CD4-positive, CD25-positive, alpha-beta regulatory T cell (primary cell): ENCODE data around the gene PRDM16. TPM values are rescaled to one million over a fixed set of nuclear protein-coding genes. Genes with fewer than 3 reads are reported as not detected.

Source experiments
- ATAC-seq, 2 donors: fragments of 150-1000 bp; cut with Tn5 transposase; one replicate each; pipeline ENCODE4 v1.10.0; 2021; ENCODE audit warnings: low read depth in 2 of 2, moderate number of reproducible peaks in 2 of 2, moderate library complexity in 1 of 2
- DNase-seq, 3 donors: peaks; one replicate each; pipeline versions ENCODE4 v3.0.0 to v3.0.0-alpha.2; 2012 to 2022; ENCODE audit warnings: mixed read lengths in 1 of 3
- H3K27ac ChIP-seq: one replicate; pipeline ENCODE4 v1.7.0; 2013; ENCODE audit warnings: mild to moderate bottlenecking, low read length; ENCODE audit not compliant: insufficient read depth, poor library complexity, severe bottlenecking
- H3K27me3 ChIP-seq: one replicate; pipeline ENCODE4 v1.7.0; 2013; ENCODE audit warnings: low read length; ENCODE audit not compliant: control insufficient read depth, insufficient read depth
- H3K36me3 ChIP-seq: one replicate; pipeline ENCODE4 v1.7.0; 2013; ENCODE audit warnings: mild to moderate bottlenecking, low read length, moderate library complexity; ENCODE audit not compliant: control insufficient read depth, insufficient read depth
- H3K4me1 ChIP-seq: 2 replicates; pipeline ENCODE4 v1.7.0; 2013; ENCODE audit warnings: mild to moderate bottlenecking, low read length; ENCODE audit not compliant: insufficient read depth, control insufficient read depth, poor library complexity, severe bottlenecking
- H3K4me3 ChIP-seq: one replicate; pipeline ENCODE4 v1.7.0; 2013; ENCODE audit warnings: low read depth, mild to moderate bottlenecking, low read length, moderate library complexity
- H3K9me3 ChIP-seq, 2 experiments: 1 replicate in 1 of 2; 2 replicates in 1 of 2; pipeline ENCODE4 v1.7.0; 2013; ENCODE audit warnings: low read length in 2 of 2, mild to moderate bottlenecking in 1 of 2, moderate library complexity in 1 of 2; ENCODE audit not compliant: control insufficient read depth in 2 of 2
- H3K27ac Mint-ChIP-seq, 3 donors: one replicate each; pipeline ENCODE4 v1.8.0; 2020 to 2022; ENCODE audit warnings: mild to moderate bottlenecking in 3 of 3, mixed read lengths in 3 of 3, moderate library complexity in 2 of 3
- H3K27me3 Mint-ChIP-seq: one replicate; pipeline ENCODE4 v1.8.0; 2022; ENCODE audit warnings: mild to moderate bottlenecking, mixed read lengths
- H3K36me3 Mint-ChIP-seq: one replicate; pipeline ENCODE4 v1.8.0; 2020; ENCODE audit warnings: mixed read lengths
- H3K4me1 Mint-ChIP-seq, 4 donors: one replicate each; pipeline ENCODE4 v1.8.0; 2020 to 2022; ENCODE audit warnings: mixed read lengths in 4 of 4, mild to moderate bottlenecking in 1 of 4
- H3K4me3 Mint-ChIP-seq, 4 donors: one replicate each; pipeline ENCODE4 v1.8.0; 2020 to 2022; ENCODE audit warnings: mild to moderate bottlenecking in 4 of 4, mixed read lengths in 4 of 4, moderate library complexity in 3 of 4
- H3K9me3 Mint-ChIP-seq, 7 donors: one replicate each; pipeline ENCODE4 v1.8.0; 2020 to 2022; ENCODE audit warnings: mixed read lengths in 7 of 7, mild to moderate bottlenecking in 3 of 7, moderate library complexity in 2 of 7
- polyA plus RNA-seq, 4 donors: library from polyadenylated mRNA; unstranded; fragments of 300-500 nt; fragmentation: Illumina TruSeq; gene quantifications; one replicate each; pipeline ENCODE4 v1.2.3, GENCODE V29; 2021
- total RNA-seq: library from RNA; stranded (reverse); gene quantifications from one replicate; pipeline ENCODE4 v1.2.3, GENCODE V29; 2022

Gene PRDM16
- total and polyA plus RNA-seq, 5 donors from 2014 or later, result 0.27 TPM; not detected in 4

- Histone ChIP-seq H3K27me3 (no peaks in the 10 kb centered on the region), H3K4me1 (no peaks in the 10 kb centered on the region), H3K36me3 (no peaks in the 10 kb centered on the region), H3K4me3 (no peak overlapping the region), H3K9me3 (peaks cover 0 to 11% of the 10 kb centered on the region in 2 experiments), H3K27ac (no peak overlapping the region)
- Mint-ChIP-seq H3K36me3 (no peaks in the 10 kb centered on the region), H3K27ac (no peak overlapping the region), H3K4me1 (peaks cover 0 to 2% (median 0%) of the 10 kb centered on the region in 4 donors), H3K9me3 (peaks cover 0 to 1% (median 0%) of the 10 kb centered on the region in 7 donors), H3K27me3 (no peaks in the 10 kb centered on the region), H3K4me3 (no peak overlapping the region)
- ATAC-seq, result no peak
- no peak for DNase-seq
Observed at GRCh38 chr1:3412376-3412775, 343.4 kb downstream of the PRDM16 start.

GRCh38 chr1:3413975-3414710, 345.1 kb downstream of the PRDM16 start:
- H3K9me3 Mint-ChIP-seq, result peaks cover 0 to 1% (median 0%) of the 10 kb centered on the region in 7 donors
- peaks cover 0 to 2% (median 0%) of the 10 kb centered on the region in 4 donors for H3K4me1 Mint-ChIP-seq
- H3K27me3 Mint-ChIP-seq, result no peaks in the 10 kb centered on the region
- Histone ChIP-seq H3K9me3 (peaks cover 0 to 13% of the 10 kb centered on the region in 2 experiments), H3K36me3 (no peaks in the 10 kb centered on the region), H3K4me3 (no peak overlapping the region), H3K27ac (no peak overlapping the region), H3K27me3 (no peaks in the 10 kb centered on the region), H3K4me1 (no peaks in the 10 kb centered on the region)
- H3K36me3 Mint-ChIP-seq, result no peaks in the 10 kb centered on the region
- no peak overlapping the region for H3K4me3 Mint-ChIP-seq
- H3K27ac Mint-ChIP-seq, result no peak overlapping the region
- no peak for DNase-seq
- ATAC-seq, result no peak

- DNase-seq, result no peak
- Histone ChIP-seq H3K9me3 (peaks cover 0 to 13% of the 10 kb centered on the region in 2 experiments), H3K27me3 (no peaks in the 10 kb centered on the region), H3K36me3 (no peaks in the 10 kb centered on the region), H3K4me1 (no peaks in the 10 kb centered on the region), H3K27ac (no peak overlapping the region), H3K4me3 (no peak overlapping the region)
- ATAC-seq, result no peak
- H3K27me3 Mint-ChIP-seq, result peaks cover 5% of the 10 kb centered on the region
- H3K36me3 Mint-ChIP-seq, result no peaks in the 10 kb centered on the region
- peaks cover 0 to 1% (median 0%) of the 10 kb centered on the region in 7 donors for H3K9me3 Mint-ChIP-seq
- peaks cover 0 to 2% (median 0%) of the 10 kb centered on the region in 4 donors for H3K4me1 Mint-ChIP-seq
- no peak overlapping the region for H3K4me3 Mint-ChIP-seq
- H3K27ac Mint-ChIP-seq, result no peak overlapping the region
Observed at GRCh38 chr1:3415260-3416090, 346.5 kb downstream of the PRDM16 start.

GRCh38 chr1:3417082-3417739, 348.2 kb downstream of the PRDM16 start:
- Histone ChIP-seq H3K27me3 (no peaks in the 10 kb centered on the region), H3K4me3 (no peak overlapping the region), H3K27ac (no peak overlapping the region), H3K4me1 (no peaks in the 10 kb centered on the region), H3K36me3 (no peaks in the 10 kb centered on the region), H3K9me3 (peaks cover 0 to 13% of the 10 kb centered on the region in 2 experiments)
- Mint-ChIP-seq H3K27ac (no peak overlapping the region), H3K4me3 (no peak overlapping the region), H3K36me3 (no peaks in the 10 kb centered on the region), H3K27me3 (peaks cover 6% of the 10 kb centered on the region), H3K4me1 (no peaks in the 10 kb centered on the region), H3K9me3 (peaks cover 0 to 1% (median 0%) of the 10 kb centered on the region in 7 donors)
- DNase-seq (no peak), ATAC-seq (no peak)

- no peaks in the 10 kb centered on the region for H3K4me1 Mint-ChIP-seq
- Histone ChIP-seq H3K27me3 (no peaks in the 10 kb centered on the region), H3K9me3 (peaks cover 0 to 13% of the 10 kb centered on the region in 2 experiments), H3K4me1 (no peaks in the 10 kb centered on the region), H3K27ac (no peak overlapping the region), H3K36me3 (no peaks in the 10 kb centered on the region), H3K4me3 (no peak overlapping the region)
- peaks cover 6% of the 10 kb centered on the region for H3K27me3 Mint-ChIP-seq
- DNase-seq (no peak), ATAC-seq (no peak)
- no peak overlapping the region for H3K27ac Mint-ChIP-seq
- H3K4me3 Mint-ChIP-seq, result no peak overlapping the region
- H3K36me3 Mint-ChIP-seq, result no peaks in the 10 kb centered on the region
- peaks cover 0 to 1% (median 0%) of the 10 kb centered on the region in 7 donors for H3K9me3 Mint-ChIP-seq
Observed at GRCh38 chr1:3417934-3418333, 348.9 kb downstream of the PRDM16 start.

DNA sequence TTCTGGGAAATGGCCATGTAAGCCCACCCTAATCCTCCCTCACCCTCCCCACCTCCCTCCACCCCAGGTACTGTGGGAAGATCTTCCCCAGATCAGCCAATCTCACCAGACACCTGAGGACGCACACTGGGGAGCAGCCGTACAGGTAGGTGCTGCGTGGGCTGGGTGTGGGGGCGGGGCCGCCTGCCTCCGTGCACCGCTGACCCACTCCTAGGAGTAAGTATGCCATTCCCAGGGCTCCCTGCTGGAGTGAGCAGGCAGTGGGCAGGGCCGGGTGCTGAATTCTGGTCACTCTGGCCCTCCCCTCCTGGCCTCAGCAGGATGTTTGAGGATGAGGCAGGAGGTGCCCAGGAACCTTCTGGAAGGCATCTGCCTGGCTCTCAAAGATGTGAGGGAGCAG, 349.6 kb downstream of the PRDM16 start:
- Mint-ChIP-seq H3K9me3 (peaks cover 0 to 1% (median 0%) of the 10 kb centered on the region in 7 donors), H3K36me3 (no peaks in the 10 kb centered on the region), H3K4me3 (no peak overlapping the region), H3K27me3 (peaks cover 6% of the 10 kb centered on the region), H3K4me1 (no peaks in the 10 kb centered on the region), H3K27ac (no peak overlapping the region)
- peaks cover 0 to 13% of the 10 kb centered on the region in 2 experiments for H3K9me3 ChIP-seq
- H3K36me3 ChIP-seq, result no peaks in the 10 kb centered on the region
- ATAC-seq, result no peak
- H3K27me3 ChIP-seq, result no peaks in the 10 kb centered on the region
- no peak overlapping the region for H3K27ac ChIP-seq
- H3K4me3 ChIP-seq, result no peak overlapping the region
- no peak for DNase-seq
- H3K4me1 ChIP-seq, result no peaks in the 10 kb centered on the region

DNA sequence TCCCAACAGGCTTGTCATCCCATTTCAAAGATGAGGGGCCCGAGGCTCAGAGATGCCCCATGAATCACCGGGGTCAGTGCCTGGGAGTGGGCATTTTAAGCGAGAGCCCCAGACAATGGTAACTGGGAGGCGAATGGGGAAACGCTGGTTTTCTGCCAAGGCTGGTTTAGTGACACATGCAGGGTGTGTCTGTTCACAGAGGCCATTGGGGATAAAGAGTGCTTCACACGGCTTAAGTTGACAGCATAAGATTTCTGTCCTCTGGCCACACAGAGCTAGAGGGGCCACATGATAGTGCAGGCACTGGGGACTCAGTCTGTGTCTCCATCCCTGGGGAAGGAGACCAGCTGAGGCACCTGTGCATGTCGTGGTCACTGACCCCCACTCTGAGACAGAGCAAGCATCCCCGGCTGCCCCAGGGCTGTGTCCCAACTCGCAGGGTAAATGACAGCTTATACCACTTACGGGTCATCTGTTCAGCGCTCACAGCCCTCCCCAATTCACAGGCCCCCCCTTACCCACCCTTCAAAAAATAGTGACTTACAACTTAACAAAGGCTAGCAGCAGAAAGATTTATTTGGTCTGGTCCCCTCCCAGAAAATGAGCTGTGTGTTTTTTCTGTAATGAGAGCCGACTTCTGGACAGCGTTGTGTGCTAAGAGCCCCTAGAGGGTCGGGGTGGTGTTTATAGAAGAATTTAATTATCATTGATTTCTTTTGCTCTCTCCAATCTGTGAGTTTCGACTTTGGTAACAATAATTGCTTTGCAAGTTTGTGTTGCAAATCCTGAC, 350.6 kb downstream of the PRDM16 start:
- Histone ChIP-seq H3K27ac (no peak overlapping the region), H3K36me3 (no peaks in the 10 kb centered on the region), H3K27me3 (no peaks in the 10 kb centered on the region), H3K4me1 (no peaks in the 10 kb centered on the region), H3K9me3 (peaks cover 0 to 13% of the 10 kb centered on the region in 2 experiments), H3K4me3 (no peak overlapping the region)
- H3K4me3 Mint-ChIP-seq, result no peak overlapping the region
- ATAC-seq (no peak), DNase-seq (no peak)
- H3K4me1 Mint-ChIP-seq, result no peaks in the 10 kb centered on the region
- no peak overlapping the region for H3K27ac Mint-ChIP-seq
- peaks cover 6% of the 10 kb centered on the region for H3K27me3 Mint-ChIP-seq
- H3K36me3 Mint-ChIP-seq, result no peaks in the 10 kb centered on the region
- peaks cover 0 to 1% (median 0%) of the 10 kb centered on the region in 7 donors for H3K9me3 Mint-ChIP-seq
